Esophagus muscularis mucosa (tissue), 4 donors: ENCODE data around the gene BTBD16. TPM values are rescaled to one million over a fixed set of nuclear protein-coding genes. Genes with fewer than 3 reads are reported as not detected.

Source experiments
- DNase-seq: peaks from one replicate; pipeline ENCODE4 v3.0.0-alpha.2; 2017; ENCODE audit errors: extremely low spot score
- H3K27ac ChIP-seq, 4 donors: fragments of 200-600 bp; sonication (generic); replicated peaks in 1 of 4; 1 replicate in 3 of 4; 2 replicates in 1 of 4; pipeline ENCODE4 v1.5.1; 2016 to 2019; ENCODE audit warnings: mild to moderate bottlenecking in 1 of 4
- H3K27me3 ChIP-seq, 4 donors: fragments of 200-600 bp; sonication (generic); one replicate each; pipeline versions ENCODE4 v1.5.1 to v1.6.0; 2016 to 2019
- H3K36me3 ChIP-seq, 4 donors: fragments of 200-600 bp; sonication (generic); one replicate each; pipeline ENCODE4 v1.5.1; 2016 to 2019
- H3K4me1 ChIP-seq, 4 donors: fragments of 200-600 bp; sonication (generic); one replicate each; pipeline ENCODE4 v1.5.1; 2016 to 2019
- H3K4me3 ChIP-seq, 4 donors: fragments of 200-600 bp; sonication (generic); 1 replicate in 2 of 4; 2 replicates in 2 of 4; pipeline ENCODE4 v1.5.1; 2016 to 2019; ENCODE audit warnings: mild to moderate bottlenecking in 4 of 4, moderate library complexity in 1 of 4
- H3K9me3 ChIP-seq, 4 donors: fragments of 200-600 bp; sonication (generic); 1 replicate in 3 of 4; 2 replicates in 1 of 4; pipeline ENCODE4 v1.5.1; 2016 to 2019
- EP300 ChIP-seq: sonication (generic); formaldehyde crosslinking; IDR thresholded peaks from one replicate; pipeline ENCODE4 v1.6.1; 2017; ENCODE audit warnings: antibody characterized with exemption
- POLR2A ChIP-seq: fragments of 450-650 bp; IDR thresholded peaks from one replicate; pipeline ENCODE4 v1.6.1; 2017; ENCODE audit warnings: antibody characterized with exemption, moderate library complexity, mild to moderate bottlenecking, low read depth
- POLR2AphosphoS5 ChIP-seq, 2 donors: sonication (generic); formaldehyde crosslinking; IDR thresholded peaks; one replicate each; pipeline ENCODE4 v1.6.1; 2017; ENCODE audit warnings: antibody characterized with exemption in 2 of 2
- WGBS: methylation state at CpG from one replicate; pipeline ENCODE4 v1.1.5; 2018; 5-methylcytosine and 5-hydroxymethylcytosine counted together
- intact Hi-C: fragments of 100-400 bp; cut with DNase I; formaldehyde crosslinking; loops from one replicate; pipeline ENCODE4 v1.15.1; 2023
- total RNA-seq, 4 donors: library from RNA; depleted of rRNA; stranded (reverse); fragments of >200 nt; gene quantifications; one replicate each; pipeline versions ENCODE4 v1.1.0 to v1.2.1, GENCODE V29; 2016
- TF ChIP-seq, protein P1 (sequence below), 3 experiments: fragments of 200-600 bp in 2 of 3; fragments of 450-650 bp in 1 of 3; sonication (generic) in 2 of 3; IDR thresholded peaks; one replicate each; pipeline ENCODE4 v1.5.1; 2017 to 2019; ENCODE audit warnings: antibody characterized with exemption in 3 of 3, mild to moderate bottlenecking in 2 of 3, moderate library complexity in 1 of 3

Gene BTBD16
- total RNA-seq, 4 donors from 2014 or later: 0.29 TPM; not detected in 3

- Histone ChIP-seq H3K4me3 (no peak overlapping the region), H3K9me3 (no peaks in the 10 kb centered on the region), H3K27ac (no peak overlapping the region), H3K36me3 (no peaks in the 10 kb centered on the region), H3K27me3 (no peaks in the 10 kb centered on the region), H3K4me1 (peaks cover 5 to 14% (median 13%) of the 10 kb centered on the region in 4 donors)
- DNase-seq: no peak
- 81% methylated on average over 3 of the region's 3 CpGs for WGBS
- intact Hi-C loops: no loop called here
- no peak for TF ChIP-seq POLR2A
- no peak for TF ChIP-seq POLR2AphosphoS5 (IDR thresholded peaks at IDR 0.05)
- TF ChIP-seq EP300: no peak
- TF ChIP-seq, protein P1, sequence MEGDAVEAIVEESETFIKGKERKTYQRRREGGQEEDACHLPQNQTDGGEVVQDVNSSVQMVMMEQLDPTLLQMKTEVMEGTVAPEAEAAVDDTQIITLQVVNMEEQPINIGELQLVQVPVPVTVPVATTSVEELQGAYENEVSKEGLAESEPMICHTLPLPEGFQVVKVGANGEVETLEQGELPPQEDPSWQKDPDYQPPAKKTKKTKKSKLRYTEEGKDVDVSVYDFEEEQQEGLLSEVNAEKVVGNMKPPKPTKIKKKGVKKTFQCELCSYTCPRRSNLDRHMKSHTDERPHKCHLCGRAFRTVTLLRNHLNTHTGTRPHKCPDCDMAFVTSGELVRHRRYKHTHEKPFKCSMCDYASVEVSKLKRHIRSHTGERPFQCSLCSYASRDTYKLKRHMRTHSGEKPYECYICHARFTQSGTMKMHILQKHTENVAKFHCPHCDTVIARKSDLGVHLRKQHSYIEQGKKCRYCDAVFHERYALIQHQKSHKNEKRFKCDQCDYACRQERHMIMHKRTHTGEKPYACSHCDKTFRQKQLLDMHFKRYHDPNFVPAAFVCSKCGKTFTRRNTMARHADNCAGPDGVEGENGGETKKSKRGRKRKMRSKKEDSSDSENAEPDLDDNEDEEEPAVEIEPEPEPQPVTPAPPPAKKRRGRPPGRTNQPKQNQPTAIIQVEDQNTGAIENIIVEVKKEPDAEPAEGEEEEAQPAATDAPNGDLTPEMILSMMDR (IDR thresholded peaks at IDR 0.05): no peak
These were observed 17.8 kb downstream of the BTBD16 start for GRCh38 chr10:122288917-122289316.

GRCh38 chr10:122290334-122290733, 19.2 kb downstream of the BTBD16 start:
- no peak for DNase-seq
- no peak overlapping the region for H3K27ac ChIP-seq
- no peaks in the 10 kb centered on the region for H3K27me3 ChIP-seq
- intact Hi-C loops: no loop called here
- TF ChIP-seq EP300: no peak
- TF ChIP-seq, protein P1 (IDR thresholded peaks at IDR 0.05): no peak
- no peak for TF ChIP-seq POLR2AphosphoS5 (IDR thresholded peaks at IDR 0.05)
- TF ChIP-seq POLR2A: no peak
- peaks cover 5 to 14% (median 13%) of the 10 kb centered on the region in 4 donors for H3K4me1 ChIP-seq
- no peaks in the 10 kb centered on the region for H3K36me3 ChIP-seq
- no peaks in the 10 kb centered on the region for H3K9me3 ChIP-seq
- H3K4me3 ChIP-seq: no peak overlapping the region
- 70% methylated on average over 4 of the region's 7 CpGs for WGBS

DNA sequence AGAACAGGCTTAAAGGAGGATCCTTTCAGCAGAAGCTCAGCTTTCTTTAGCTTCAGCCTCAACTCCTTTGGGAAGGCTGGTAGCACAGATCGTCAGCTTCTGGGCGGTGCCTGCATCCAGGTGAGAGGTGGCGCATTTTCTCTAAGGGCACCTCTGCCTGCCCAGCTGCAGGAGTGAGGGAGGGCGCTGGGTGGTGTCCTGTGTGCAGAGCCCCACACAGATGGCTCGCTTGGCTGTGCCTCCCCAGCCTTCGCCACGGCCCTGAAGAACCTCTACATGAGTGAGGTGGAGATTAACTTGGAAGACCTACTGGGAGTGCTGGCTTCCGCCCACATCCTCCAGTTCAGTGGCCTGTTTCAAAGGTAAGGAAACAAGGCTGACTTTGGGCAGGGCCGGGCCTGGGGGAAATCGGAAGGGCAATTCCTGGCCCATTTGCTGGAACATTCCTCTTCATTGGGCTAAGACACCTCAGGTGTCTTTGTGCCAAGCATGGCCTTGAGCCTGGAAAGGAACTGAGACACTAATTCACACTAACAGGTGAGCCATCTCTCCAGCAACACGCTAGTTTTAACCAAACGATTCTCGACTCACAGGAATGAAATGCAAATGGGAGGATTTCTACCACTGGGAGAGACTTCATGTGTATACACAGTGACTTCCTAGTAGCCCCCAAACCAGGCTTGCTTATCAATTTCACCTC, 19.9 kb downstream of the BTBD16 start:
- 91% methylated on average over 12 of the region's 13 CpGs for WGBS
- H3K4me3 ChIP-seq: no peak overlapping the region
- no peaks in the 10 kb centered on the region for H3K27me3 ChIP-seq
- no peaks in the 10 kb centered on the region for H3K36me3 ChIP-seq
- TF ChIP-seq POLR2A: no peak
- TF ChIP-seq EP300: no peak
- TF ChIP-seq, protein P1 (IDR thresholded peaks at IDR 0.05): no peak
- no peak for TF ChIP-seq POLR2AphosphoS5 (IDR thresholded peaks at IDR 0.05)
- H3K9me3 ChIP-seq: no peaks in the 10 kb centered on the region
- H3K27ac ChIP-seq: no peak overlapping the region
- DNase-seq: no peak
- intact Hi-C loops: no loop called here
- H3K4me1 ChIP-seq: peaks cover 5 to 14% (median 13%) of the 10 kb centered on the region in 4 donors

DNA sequence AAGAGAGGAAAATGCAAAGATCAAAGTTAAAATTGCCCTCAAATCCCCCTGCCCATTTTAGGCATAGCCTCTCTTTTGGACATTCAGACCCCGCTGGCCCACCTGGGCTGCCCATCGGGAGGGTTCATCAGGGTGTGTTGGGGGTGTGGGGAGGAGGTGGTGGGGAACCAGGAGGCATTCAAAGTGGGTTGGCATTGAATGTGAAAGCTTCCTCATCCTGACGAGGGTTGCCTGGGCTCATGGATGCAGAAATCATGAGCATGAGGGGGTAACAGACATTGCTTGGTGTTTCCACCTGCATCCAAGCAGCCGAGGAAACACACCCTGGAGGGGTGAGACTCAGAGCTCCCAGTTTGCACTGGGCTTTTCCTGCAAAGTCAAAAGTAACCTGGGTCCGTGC, 20.6 kb downstream of the BTBD16 start:
- TF ChIP-seq POLR2A (no peak), EP300 (no peak), POLR2AphosphoS5 (IDR thresholded peaks at IDR 0.05) (no peak)
- TF ChIP-seq, protein P1 (IDR thresholded peaks at IDR 0.05): no peak
- H3K4me1 ChIP-seq: peaks cover 5 to 14% (median 13%) of the 10 kb centered on the region in 4 donors
- no peaks in the 10 kb centered on the region for H3K36me3 ChIP-seq
- H3K4me3 ChIP-seq: no peak overlapping the region
- no peak for DNase-seq
- intact Hi-C loops: no loop called here
- no peaks in the 10 kb centered on the region for H3K9me3 ChIP-seq
- no peaks in the 10 kb centered on the region for H3K27me3 ChIP-seq
- WGBS: 90% methylated on average over 4 of the region's 5 CpGs
- H3K27ac ChIP-seq: no peak overlapping the region
